Measurements from ENCODE around the gene LHX8.
"Not testable (repeated sequence)": the region's sequence is repeated elsewhere in the genome, so short reads cannot be mapped to it uniquely, and the experiment has no call there.

LHX8 gene

GRCh38 chr1:75100481-75101092 lies 33.6 kb upstream of the LHX8 start:
- no peak overlapping the region for H3K27ac ChIP-seq (replicated peaks)
- H3K4me3 ChIP-seq (replicated peaks; ENCODE audit: insufficient read depth, low read length): no peak overlapping the region
- no peak for TF ChIP-seq POLR2AphosphoS5 (IDR thresholded peaks at IDR 0.05; ENCODE audit: low read depth)
- TF ChIP-seq GABPA (IDR thresholded peaks at IDR 0.05; ENCODE audit: low read depth): no peak
- TF ChIP-seq, protein P1, sequence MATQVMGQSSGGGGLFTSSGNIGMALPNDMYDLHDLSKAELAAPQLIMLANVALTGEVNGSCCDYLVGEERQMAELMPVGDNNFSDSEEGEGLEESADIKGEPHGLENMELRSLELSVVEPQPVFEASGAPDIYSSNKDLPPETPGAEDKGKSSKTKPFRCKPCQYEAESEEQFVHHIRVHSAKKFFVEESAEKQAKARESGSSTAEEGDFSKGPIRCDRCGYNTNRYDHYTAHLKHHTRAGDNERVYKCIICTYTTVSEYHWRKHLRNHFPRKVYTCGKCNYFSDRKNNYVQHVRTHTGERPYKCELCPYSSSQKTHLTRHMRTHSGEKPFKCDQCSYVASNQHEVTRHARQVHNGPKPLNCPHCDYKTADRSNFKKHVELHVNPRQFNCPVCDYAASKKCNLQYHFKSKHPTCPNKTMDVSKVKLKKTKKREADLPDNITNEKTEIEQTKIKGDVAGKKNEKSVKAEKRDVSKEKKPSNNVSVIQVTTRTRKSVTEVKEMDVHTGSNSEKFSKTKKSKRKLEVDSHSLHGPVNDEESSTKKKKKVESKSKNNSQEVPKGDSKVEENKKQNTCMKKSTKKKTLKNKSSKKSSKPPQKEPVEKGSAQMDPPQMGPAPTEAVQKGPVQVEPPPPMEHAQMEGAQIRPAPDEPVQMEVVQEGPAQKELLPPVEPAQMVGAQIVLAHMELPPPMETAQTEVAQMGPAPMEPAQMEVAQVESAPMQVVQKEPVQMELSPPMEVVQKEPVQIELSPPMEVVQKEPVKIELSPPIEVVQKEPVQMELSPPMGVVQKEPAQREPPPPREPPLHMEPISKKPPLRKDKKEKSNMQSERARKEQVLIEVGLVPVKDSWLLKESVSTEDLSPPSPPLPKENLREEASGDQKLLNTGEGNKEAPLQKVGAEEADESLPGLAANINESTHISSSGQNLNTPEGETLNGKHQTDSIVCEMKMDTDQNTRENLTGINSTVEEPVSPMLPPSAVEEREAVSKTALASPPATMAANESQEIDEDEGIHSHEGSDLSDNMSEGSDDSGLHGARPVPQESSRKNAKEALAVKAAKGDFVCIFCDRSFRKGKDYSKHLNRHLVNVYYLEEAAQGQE (IDR thresholded peaks at IDR 0.05; ENCODE audit: insufficient replicate concordance, low read depth): no peak
- TF ChIP-seq, protein P2, sequence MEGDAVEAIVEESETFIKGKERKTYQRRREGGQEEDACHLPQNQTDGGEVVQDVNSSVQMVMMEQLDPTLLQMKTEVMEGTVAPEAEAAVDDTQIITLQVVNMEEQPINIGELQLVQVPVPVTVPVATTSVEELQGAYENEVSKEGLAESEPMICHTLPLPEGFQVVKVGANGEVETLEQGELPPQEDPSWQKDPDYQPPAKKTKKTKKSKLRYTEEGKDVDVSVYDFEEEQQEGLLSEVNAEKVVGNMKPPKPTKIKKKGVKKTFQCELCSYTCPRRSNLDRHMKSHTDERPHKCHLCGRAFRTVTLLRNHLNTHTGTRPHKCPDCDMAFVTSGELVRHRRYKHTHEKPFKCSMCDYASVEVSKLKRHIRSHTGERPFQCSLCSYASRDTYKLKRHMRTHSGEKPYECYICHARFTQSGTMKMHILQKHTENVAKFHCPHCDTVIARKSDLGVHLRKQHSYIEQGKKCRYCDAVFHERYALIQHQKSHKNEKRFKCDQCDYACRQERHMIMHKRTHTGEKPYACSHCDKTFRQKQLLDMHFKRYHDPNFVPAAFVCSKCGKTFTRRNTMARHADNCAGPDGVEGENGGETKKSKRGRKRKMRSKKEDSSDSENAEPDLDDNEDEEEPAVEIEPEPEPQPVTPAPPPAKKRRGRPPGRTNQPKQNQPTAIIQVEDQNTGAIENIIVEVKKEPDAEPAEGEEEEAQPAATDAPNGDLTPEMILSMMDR (IDR thresholded peaks at IDR 0.05; ENCODE audit: insufficient read depth, low read length): no peak
- no peak for TF ChIP-seq SPI1 (IDR thresholded peaks at IDR 0.05; ENCODE audit: borderline replicate concordance, low read depth)
- no peak for DNase-seq (ENCODE audit: low read depth in 1 of 2, low spot score in 1 of 2)
- H3K27me3 ChIP-seq (ENCODE audit: insufficient read depth, poor library complexity, severe bottlenecking): no peaks in the 10 kb centered on the region

GRCh38 chr1:75112362-75112951 lies 21.7 kb upstream of the LHX8 start:
- not testable (repeated sequence) for H3K4me3 ChIP-seq (replicated peaks; ENCODE audit: insufficient read depth, low read length); DNase-seq (ENCODE audit: low read depth in 1 of 2, low spot score in 1 of 2); H3K27ac ChIP-seq (replicated peaks); H3K27me3 ChIP-seq (ENCODE audit: insufficient read depth, poor library complexity, severe bottlenecking)

DNA sequence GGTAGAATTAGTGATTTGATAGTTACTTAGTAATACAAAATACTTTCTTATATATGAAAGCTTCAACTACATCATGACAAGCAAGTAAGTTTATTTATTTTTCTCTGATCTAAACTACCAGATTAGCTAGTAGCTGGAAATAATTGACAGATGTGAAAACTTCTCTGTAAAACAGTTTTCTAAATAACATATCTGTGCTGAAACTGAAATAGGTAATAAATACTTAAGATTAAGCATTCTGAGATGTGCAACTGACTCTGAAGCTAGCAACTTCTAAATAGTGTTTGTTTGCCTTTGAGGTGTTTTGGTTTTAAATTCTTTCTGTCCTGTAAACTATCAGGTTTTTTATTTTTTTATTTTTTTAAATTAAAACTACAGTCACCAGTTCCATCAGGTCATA lies 18.5 kb upstream of the LHX8 start:
- DNase-seq (ENCODE audit: low read depth in 1 of 2, low spot score in 1 of 2): no peak
- no peaks in the 10 kb centered on the region for H3K27me3 ChIP-seq (ENCODE audit: insufficient read depth, poor library complexity, severe bottlenecking)
- no peak for TF ChIP-seq POLR2AphosphoS5 (IDR thresholded peaks at IDR 0.05; ENCODE audit: low read depth)
- no peak for TF ChIP-seq SPI1 (IDR thresholded peaks at IDR 0.05; ENCODE audit: borderline replicate concordance, low read depth)
- TF ChIP-seq, protein P2 (IDR thresholded peaks at IDR 0.05; ENCODE audit: insufficient read depth, low read length): no peak
- TF ChIP-seq, protein P1 (IDR thresholded peaks at IDR 0.05; ENCODE audit: insufficient replicate concordance, low read depth): no peak
- no peak for TF ChIP-seq GABPA (IDR thresholded peaks at IDR 0.05; ENCODE audit: low read depth)
- no peak overlapping the region for H3K4me3 ChIP-seq (replicated peaks; ENCODE audit: insufficient read depth, low read length)
- H3K27ac ChIP-seq (replicated peaks): no peak overlapping the region

- TF ChIP-seq POLR2AphosphoS5 (IDR thresholded peaks at IDR 0.05; ENCODE audit: low read depth): no peak
- H3K27ac ChIP-seq (replicated peaks): no peak overlapping the region
- DNase-seq (ENCODE audit: low read depth in 1 of 2, low spot score in 1 of 2): no peak
- H3K4me3 ChIP-seq (replicated peaks; ENCODE audit: insufficient read depth, low read length): no peak overlapping the region
- H3K27me3 ChIP-seq (ENCODE audit: insufficient read depth, poor library complexity, severe bottlenecking): peaks cover 36% of the 10 kb centered on the region
Measured at GRCh38 chr1:75123756-75124155, 10.4 kb upstream of the LHX8 start.

GRCh38 chr1:75124510-75124909 lies 9.7 kb upstream of the LHX8 start:
- DNase-seq (ENCODE audit: low read depth in 1 of 2, low spot score in 1 of 2): no peak
- Histone ChIP-seq H3K27me3 (ENCODE audit: insufficient read depth, poor library complexity, severe bottlenecking) (peaks cover 42% of the 10 kb centered on the region), H3K4me3 (replicated peaks; ENCODE audit: insufficient read depth, low read length) (no peak overlapping the region), H3K27ac (replicated peaks) (no peak overlapping the region)
- TF ChIP-seq, protein P2 (IDR thresholded peaks at IDR 0.05; ENCODE audit: insufficient read depth, low read length): no peak
- TF ChIP-seq, protein P1 (IDR thresholded peaks at IDR 0.05; ENCODE audit: insufficient replicate concordance, low read depth): no peak
- no peak for TF ChIP-seq GABPA (IDR thresholded peaks at IDR 0.05; ENCODE audit: low read depth)
- TF ChIP-seq POLR2AphosphoS5 (IDR thresholded peaks at IDR 0.05; ENCODE audit: low read depth): no peak
- TF ChIP-seq SPI1 (IDR thresholded peaks at IDR 0.05; ENCODE audit: borderline replicate concordance, low read depth): no peak

All from HL-60 (cell line).